Calu3 (cell line): ENCODE data around the gene TSHZ2. TPM values are rescaled to one million over a fixed set of nuclear protein-coding genes. Genes with fewer than 3 reads are reported as not detected.

Source experiments
- BruUV-seq: library from RNA; stranded (reverse); fragments of 400-500 nt; replicated peaks from 2 replicates; lab custom pipeline; 2021; lab: Mats Ljungman, UMichigan
- CTCF ChIA-PET: fragments of 300-600 bp; sonication (Branson Sonifier 250); formaldehyde crosslinking; loops from one replicate; lab custom pipeline; 2022; ENCODE audit warnings: antibody characterized with exemption; lab: Charles Lee
- DNase-seq: peaks from one replicate; pipeline ENCODE4 v3.0.0; 2022
- H3K27ac Mint-ChIP-seq: one replicate; pipeline ENCODE4 v1.8.0; 2022; ENCODE audit warnings: mixed read lengths; ENCODE audit not compliant: unreplicated experiment
- H3K27me3 Mint-ChIP-seq: one replicate; pipeline ENCODE4 v1.8.0; 2022; ENCODE audit warnings: mixed read lengths; ENCODE audit not compliant: unreplicated experiment
- H3K36me3 Mint-ChIP-seq: one replicate; pipeline ENCODE4 v1.8.0; 2022; ENCODE audit warnings: mild to moderate bottlenecking, moderate library complexity, mixed read lengths; ENCODE audit not compliant: insufficient read depth, unreplicated experiment
- H3K4me1 Mint-ChIP-seq: one replicate; pipeline ENCODE4 v1.8.0; 2022; ENCODE audit warnings: mild to moderate bottlenecking, low read depth, mixed read lengths; ENCODE audit not compliant: unreplicated experiment
- H3K4me3 Mint-ChIP-seq: one replicate; pipeline ENCODE4 v1.8.0; 2022; ENCODE audit warnings: mild to moderate bottlenecking, low read depth, moderate library complexity, mixed read lengths; ENCODE audit not compliant: unreplicated experiment
- H3K9me3 Mint-ChIP-seq: one replicate; pipeline ENCODE4 v1.8.0; 2022; ENCODE audit warnings: low read depth, mixed read lengths; ENCODE audit not compliant: unreplicated experiment
- intact Hi-C: fragments of 100-400 bp; cut with micrococcal nuclease; formaldehyde crosslinking; loops from one replicate; pipeline ENCODE4 v1.10.0; 2022; ENCODE audit not compliant: unreplicated experiment
- total RNA-seq: library from RNA; stranded (reverse); gene quantifications from 2 replicates; pipeline ENCODE4 v1.2.3, GENCODE V29; 2022
- TF ChIP-seq, protein P1 (sequence below): fragments of 200-600 bp; IDR thresholded peaks from one replicate; pipeline ENCODE4 v1.8.0; 2022; ENCODE audit warnings: antibody characterized with exemption; ENCODE audit not compliant: unreplicated experiment

Gene TSHZ2
- total RNA-seq, 1 experiment from 2014 or later: not detected

DNA sequence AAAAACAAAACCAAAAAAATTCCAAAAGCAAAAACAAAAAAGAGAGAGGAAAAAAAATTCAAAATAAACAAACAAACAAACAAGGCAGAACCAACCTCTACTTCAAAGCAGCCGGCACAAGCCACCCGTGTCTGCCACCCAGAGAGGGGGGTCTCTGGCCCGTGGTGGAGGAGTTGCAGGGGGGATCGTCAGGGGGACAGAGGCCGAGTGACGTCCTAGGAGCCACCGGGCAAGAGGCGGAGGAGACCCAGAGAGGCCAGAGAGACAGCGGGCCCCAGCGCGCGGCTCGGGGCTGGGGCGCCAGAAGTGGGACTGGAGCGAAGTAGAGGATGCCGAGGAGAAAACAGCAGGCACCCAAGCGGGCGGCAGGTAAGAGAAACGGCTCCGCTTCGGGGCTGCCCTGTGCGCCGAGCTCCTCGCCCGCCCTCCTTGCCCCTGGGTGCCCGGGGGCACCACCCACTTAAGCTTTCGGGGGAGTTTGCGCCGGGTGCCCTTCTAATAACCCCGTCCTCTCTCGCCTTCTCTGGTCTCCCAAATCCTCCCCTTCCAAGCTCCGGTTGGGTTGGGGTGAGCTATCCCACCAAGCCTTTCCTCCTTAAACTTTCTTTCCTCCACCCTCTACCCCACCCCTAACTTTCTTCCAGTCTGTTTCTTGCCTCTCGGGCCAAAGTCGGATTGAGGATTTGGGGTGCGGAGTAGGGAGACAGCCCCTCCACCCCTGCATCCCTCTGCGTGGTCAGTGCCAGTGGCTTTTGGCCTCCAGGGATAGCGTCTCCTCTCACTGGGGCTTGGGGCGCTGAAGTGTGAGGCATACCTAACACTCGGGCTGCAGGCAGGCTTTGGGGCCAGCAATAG, 1.0 kb downstream of the TSHZ2 start:
- BruUV-seq: no TSS peak
- H3K4me1 Mint-ChIP-seq: peaks cover 21% of the 10 kb centered on the region
- CTCF ChIA-PET: no interaction called here
- TF ChIP-seq, protein P1, sequence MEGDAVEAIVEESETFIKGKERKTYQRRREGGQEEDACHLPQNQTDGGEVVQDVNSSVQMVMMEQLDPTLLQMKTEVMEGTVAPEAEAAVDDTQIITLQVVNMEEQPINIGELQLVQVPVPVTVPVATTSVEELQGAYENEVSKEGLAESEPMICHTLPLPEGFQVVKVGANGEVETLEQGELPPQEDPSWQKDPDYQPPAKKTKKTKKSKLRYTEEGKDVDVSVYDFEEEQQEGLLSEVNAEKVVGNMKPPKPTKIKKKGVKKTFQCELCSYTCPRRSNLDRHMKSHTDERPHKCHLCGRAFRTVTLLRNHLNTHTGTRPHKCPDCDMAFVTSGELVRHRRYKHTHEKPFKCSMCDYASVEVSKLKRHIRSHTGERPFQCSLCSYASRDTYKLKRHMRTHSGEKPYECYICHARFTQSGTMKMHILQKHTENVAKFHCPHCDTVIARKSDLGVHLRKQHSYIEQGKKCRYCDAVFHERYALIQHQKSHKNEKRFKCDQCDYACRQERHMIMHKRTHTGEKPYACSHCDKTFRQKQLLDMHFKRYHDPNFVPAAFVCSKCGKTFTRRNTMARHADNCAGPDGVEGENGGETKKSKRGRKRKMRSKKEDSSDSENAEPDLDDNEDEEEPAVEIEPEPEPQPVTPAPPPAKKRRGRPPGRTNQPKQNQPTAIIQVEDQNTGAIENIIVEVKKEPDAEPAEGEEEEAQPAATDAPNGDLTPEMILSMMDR: no peak
- no peak overlapping the region for H3K27ac Mint-ChIP-seq
- intact Hi-C loops: no loop called here
- peak; percentile 6 for DNase-seq
- peaks cover 7% of the 10 kb centered on the region for H3K36me3 Mint-ChIP-seq
- peaks cover 91% of the 10 kb centered on the region for H3K27me3 Mint-ChIP-seq
- H3K9me3 Mint-ChIP-seq: no peaks in the 10 kb centered on the region
- peak overlapping the region; percentile 79 for H3K4me3 Mint-ChIP-seq

GRCh38 chr20:52974179-52974594, 2.0 kb downstream of the TSHZ2 start:
- Mint-ChIP-seq H3K4me3 (no peak overlapping the region), H3K9me3 (no peaks in the 10 kb centered on the region), H3K27ac (no peak overlapping the region), H3K27me3 (peaks cover 86% of the 10 kb centered on the region), H3K4me1 (peaks cover 21% of the 10 kb centered on the region), H3K36me3 (peaks cover 7% of the 10 kb centered on the region)
- TF ChIP-seq, protein P1: no peak
- DNase-seq: no peak
- CTCF ChIA-PET: no interaction called here
- intact Hi-C loops: no loop called here
- BruUV-seq: no TSS peak

DNA sequence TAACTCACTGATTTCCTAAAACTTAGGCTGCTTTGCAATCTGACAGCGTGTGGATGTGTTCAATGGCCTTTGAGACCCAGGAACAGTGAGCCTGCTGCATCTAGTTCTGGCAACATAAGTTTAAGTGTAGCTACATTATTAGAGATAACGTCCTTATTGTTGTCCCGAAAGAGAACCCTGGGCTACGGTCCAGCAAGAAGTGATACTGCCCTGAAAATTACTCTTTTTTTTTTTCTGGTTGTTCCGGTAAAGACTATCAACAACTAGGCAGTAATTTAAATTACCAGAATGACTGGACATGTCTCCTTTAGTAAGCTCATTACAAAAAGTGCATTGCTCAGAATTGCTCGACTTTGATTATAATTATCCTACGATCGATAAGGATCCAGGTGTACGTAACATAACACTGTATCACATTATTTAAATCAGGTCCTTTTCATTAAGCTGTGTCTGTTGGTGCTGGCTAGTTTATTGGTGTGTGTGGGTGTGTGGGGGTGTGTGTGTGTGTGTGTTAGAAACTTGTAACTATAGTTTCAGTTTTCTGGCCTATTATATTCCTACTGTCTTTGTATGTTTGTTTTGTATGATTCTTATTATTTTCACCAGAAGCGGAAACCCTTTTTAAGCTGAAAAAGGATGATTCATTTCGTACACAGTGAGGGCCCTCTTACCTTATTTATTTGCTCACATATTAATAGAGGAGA, 3.0 kb downstream of the TSHZ2 start:
- no TSS peak for BruUV-seq
- intact Hi-C loops: no loop called here
- Mint-ChIP-seq H3K27me3 (peaks cover 87% of the 10 kb centered on the region), H3K9me3 (no peaks in the 10 kb centered on the region), H3K27ac (no peak overlapping the region), H3K36me3 (peaks cover 7% of the 10 kb centered on the region), H3K4me1 (peaks cover 21% of the 10 kb centered on the region), H3K4me3 (no peak overlapping the region)
- CTCF ChIA-PET: interaction anchor here (0.6 kb wide), 1 partner anchor 796 kb away, joined by 3 read pairs; no protein-coding TSS in a partner anchor
- DNase-seq: no peak
- TF ChIP-seq, protein P1: no peak

- TF ChIP-seq, protein P1: no peak
- BruUV-seq: no TSS peak
- CTCF ChIA-PET: interaction anchor here (0.5 to 0.6 kb wide), 2 partner anchors 13 to 796 kb away, joined by 3 to 6 read pairs; no protein-coding TSS in a partner anchor
- Mint-ChIP-seq H3K4me3 (no peak overlapping the region), H3K36me3 (peaks cover 7% of the 10 kb centered on the region), H3K9me3 (no peaks in the 10 kb centered on the region), H3K27me3 (peaks cover 90% of the 10 kb centered on the region), H3K4me1 (peaks cover 21% of the 10 kb centered on the region), H3K27ac (no peak overlapping the region)
- intact Hi-C loops: no loop called here
- no peak for DNase-seq
Measured at GRCh38 chr20:52975803-52976531, 3.8 kb downstream of the TSHZ2 start.
